K562 (cell line): ENCODE data around the gene IL1R1. TPM values are rescaled to one million over a fixed set of nuclear protein-coding genes. Genes with fewer than 3 reads are reported as not detected.

Experiments used
- ATAC-seq: fragments of 200-7000 bp; cut with Tn5 transposase; 3 replicates; pipeline ENCODE4 v1.9.1; 2020; ENCODE audit warnings: moderate library complexity
- BruUV-seq: library from RNA; stranded (reverse); fragments of 400-500 nt; replicated peaks from 2 replicates; lab custom pipeline; 2021; lab: Mats Ljungman, UMichigan
- CTCF ChIA-PET: fragments of 300-600 bp; formaldehyde crosslinking; extraction: SDS; loops from one replicate; lab custom pipeline; 2021; ENCODE audit warnings: low intra/inter-chr PET ratio; lab: Yijun Ruan, JAX
- POLR2A ChIA-PET: fragments of 300-600, 350-650 bp; sonication (Branson Sonifier 250); formaldehyde crosslinking; extraction: SDS; loops from one replicate; lab custom pipeline; 2021; ENCODE audit warnings: antibody characterized with exemption, inconsistent platforms; lab: Yijun Ruan, JAX
- DNase-seq, 4 experiments: peaks; one replicate each; pipeline versions ENCODE4 v3.0.0 to v3.0.0-alpha.2; 2011 to 2018; ENCODE audit warnings: low spot score in 3 of 4, mixed read lengths in 3 of 4; ENCODE audit errors: extremely low read depth in 1 of 4
- FAIRE-seq: peaks from 2 replicates; lab custom pipeline; 2011; peaks lifted over from hg19 to GRCh38; lab: Jason Lieb, UNC
- H2AFZ ChIP-seq: 2 replicates; pipeline ENCODE4 v1.6.0; 2011; ENCODE audit warnings: low read depth, low read length, control low read depth, inconsistent platforms
- H3K27ac ChIP-seq: fragments of 200-600 bp; 3 replicates; pipeline ENCODE4 v1.8.0; 2011; ENCODE audit warnings: low read depth, mild to moderate bottlenecking, control low read depth, inconsistent platforms, low read length, moderate library complexity, mixed read lengths; ENCODE audit errors: extremely low read depth
- H3K27me3 ChIP-seq, 2 experiments: fragments of 300-600 bp in 1 of 2; 2 replicates in 1 of 2; 3 replicates in 1 of 2; pipeline versions ENCODE4 v1.6.0 to v1.8.0; 2011; ENCODE audit warnings: inconsistent platforms in 2 of 2, low read length in 2 of 2, mild to moderate bottlenecking in 1 of 2, mixed read lengths in 1 of 2, moderate library complexity in 1 of 2; ENCODE audit not compliant: control insufficient read depth in 2 of 2, insufficient read depth in 2 of 2
- H3K36me3 ChIP-seq: fragments of 300-600 bp; 3 replicates; pipeline ENCODE4 v1.8.0; 2011; ENCODE audit warnings: mild to moderate bottlenecking, low read length, inconsistent platforms; ENCODE audit not compliant: control insufficient read depth, insufficient read depth
- H3K4me1 ChIP-seq, 2 experiments: fragments of 200-600 bp in 1 of 2; replicated peaks in 1 of 2; 2 replicates in 1 of 2; 3 replicates in 1 of 2; pipeline versions ENCODE4 v1.5.1 to v1.8.0; 2011; ENCODE audit warnings: inconsistent platforms in 2 of 2, low read length in 2 of 2, mild to moderate bottlenecking in 1 of 2, mixed read lengths in 1 of 2, moderate library complexity in 1 of 2; ENCODE audit not compliant: control insufficient read depth in 2 of 2, insufficient read depth in 2 of 2
- H3K4me2 ChIP-seq: 2 replicates; pipeline ENCODE4 v1.6.1; 2011; ENCODE audit warnings: low read length, control low read depth, inconsistent platforms, mixed read lengths; ENCODE audit not compliant: insufficient read depth
- H3K4me3 ChIP-seq: fragments of 200-600 bp; sonication (generic), shearing (Covaris generic); 2 replicates; pipeline ENCODE4 v1.5.1; 2016; ENCODE audit warnings: control low read depth, inconsistent platforms
- H3K79me2 ChIP-seq: fragments of 200-600 bp; 3 replicates; pipeline ENCODE4 v1.8.0; 2011; ENCODE audit warnings: low read length, inconsistent platforms; ENCODE audit not compliant: control insufficient read depth, insufficient read depth
- H3K9ac ChIP-seq, 2 experiments: 2 replicates each; pipeline versions ENCODE4 v1.6.0 to v1.6.1; 2011; ENCODE audit warnings: low read depth in 2 of 2, low read length in 2 of 2, control low read depth in 1 of 2, inconsistent platforms in 1 of 2, mild to moderate bottlenecking in 1 of 2, mixed read lengths in 1 of 2; ENCODE audit not compliant: insufficient read depth in 1 of 2
- H3K9me1 ChIP-seq: one replicate; pipeline ENCODE4 v1.6.0; 2011; ENCODE audit warnings: inconsistent platforms, mild to moderate bottlenecking, low read length, moderate library complexity; ENCODE audit not compliant: control insufficient read depth, insufficient read depth
- H3K9me3 ChIP-seq: replicated peaks from 2 replicates; pipeline ENCODE4 v1.5.1; 2011; ENCODE audit warnings: low read depth, low read length, inconsistent platforms; ENCODE audit not compliant: control insufficient read depth, insufficient read depth
- H4K20me1 ChIP-seq: replicated peaks from 2 replicates; pipeline ENCODE4 v1.6.1; 2011; ENCODE audit warnings: low read length, inconsistent platforms, mixed read lengths; ENCODE audit not compliant: control insufficient read depth, insufficient read depth
- YBX1 ChIP-seq: fragments of 450-650 bp; IDR thresholded peaks from 2 replicates; pipeline ENCODE4 v1.7.1; 2016; ENCODE audit warnings: mild to moderate bottlenecking
- ZBTB17 ChIP-seq: fragments of 450-650 bp; formaldehyde crosslinking; IDR thresholded peaks from 2 replicates; pipeline ENCODE4 v1.4.0; 2020; ENCODE audit warnings: mild to moderate bottlenecking
- ZNF124 ChIP-seq: sonication (generic); formaldehyde crosslinking; IDR thresholded peaks from 2 replicates; pipeline ENCODE4 v1.8.1; 2022; ENCODE audit warnings: missing genetic modification reagents
- WGBS: fragments of 100-300 bp; shearing (Covaris generic); methylation state at CpG from one replicate; pipeline ENCODE4 v1.1.6; 2016; ENCODE audit warnings: low coverage, mixed read lengths; ENCODE audit not compliant: insufficient coverage; ENCODE audit errors: missing lambda C conversion rate; 5-methylcytosine and 5-hydroxymethylcytosine counted together
- in situ Hi-C: fragments of 300-500 bp; cut with MboI; formaldehyde crosslinking; loops from 4 replicates; pipeline ENCODE4 v1.15.0; 2018; ENCODE audit warnings: inconsistent platforms, mixed read lengths
- intact Hi-C: fragments of 100-400 bp; cut with micrococcal nuclease; formaldehyde crosslinking; loops from 2 replicates; pipeline ENCODE4 v1.14.2; 2022
- polyA plus RNA-seq, 8 experiments: library from polyadenylated mRNA; depleted of rRNA in 4 of 8; stranded (reverse) in 5 of 8; unstranded in 3 of 8; fragments of >200 nt; fragmentation: Nextera tagmentation in 2 of 8; fragmentation: Illumina TruSeq in 1 of 8; extraction: Ambion mirVana in 2 of 8; extraction: Trizol in 1 of 8; gene quantifications; 2 replicates each; pipeline versions ENCODE4 v1.2.1 to v1.2.3, GENCODE V29; 2011 to 2014; ENCODE audit warnings: inconsistent platforms in 1 of 8, missing spikeins in 1 of 8
- total RNA-seq, 7 experiments: library from RNA; depleted of rRNA in 6 of 7; stranded (reverse); fragments of >200 nt in 6 of 7; fragmentation: Illumina TruSeq in 2 of 7; extraction: Trizol in 2 of 7; gene quantifications; 2 replicates each; pipeline versions ENCODE4 v1.2.1 to v1.2.3, GENCODE V29; 2011 to 2021; ENCODE audit warnings: low replicate concordance in 1 of 7
- TF ChIP-seq, protein P1 (sequence below): fragments of 450-650 bp; formaldehyde crosslinking; IDR thresholded peaks from 2 replicates; pipeline ENCODE4 v1.4.0; 2020; ENCODE audit warnings: mild to moderate bottlenecking, mixed read lengths
- TF ChIP-seq, protein P2 (sequence below): fragments of 250-450 bp; sonication (Bioruptor Pico); IDR thresholded peaks from 2 replicates; pipeline ENCODE4 v1.8.0; 2021; ENCODE audit warnings: moderate library complexity, mild to moderate bottlenecking, inconsistent platforms

The IL1R1 gene
- total and polyA plus RNA-seq, 9 of the 15 experiments (the other 6 are each of a cell fraction or from before 2014, with no cell fraction given), result 0.81 to 3.9 (median 1.6) TPM

GRCh38 chr2:102154946-102155702 is 12.6 kb downstream of the IL1R1 start:
- BruUV-seq, result no TSS peak
- TF ChIP-seq, protein P1, sequence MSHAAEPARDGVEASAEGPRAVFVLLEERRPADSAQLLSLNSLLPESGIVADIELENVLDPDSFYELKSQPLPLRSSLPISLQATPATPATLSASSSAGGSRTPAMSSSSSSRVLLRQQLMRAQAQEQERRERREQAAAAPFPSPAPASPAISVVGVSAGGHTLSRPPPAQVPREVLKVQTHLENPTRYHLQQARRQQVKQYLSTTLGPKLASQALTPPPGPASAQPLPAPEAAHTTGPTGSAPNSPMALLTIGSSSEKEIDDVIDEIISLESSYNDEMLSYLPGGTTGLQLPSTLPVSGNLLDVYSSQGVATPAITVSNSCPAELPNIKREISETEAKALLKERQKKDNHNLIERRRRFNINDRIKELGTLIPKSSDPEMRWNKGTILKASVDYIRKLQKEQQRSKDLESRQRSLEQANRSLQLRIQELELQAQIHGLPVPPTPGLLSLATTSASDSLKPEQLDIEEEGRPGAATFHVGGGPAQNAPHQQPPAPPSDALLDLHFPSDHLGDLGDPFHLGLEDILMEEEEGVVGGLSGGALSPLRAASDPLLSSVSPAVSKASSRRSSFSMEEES (CRISPR knock-in tag), result peak; percentile 6; the same call in 1 of the 2 replicates
- TF ChIP-seq ZNF124 (no peak), YBX1 (no peak), ZBTB17 (no peak)
- TF ChIP-seq, protein P2, sequence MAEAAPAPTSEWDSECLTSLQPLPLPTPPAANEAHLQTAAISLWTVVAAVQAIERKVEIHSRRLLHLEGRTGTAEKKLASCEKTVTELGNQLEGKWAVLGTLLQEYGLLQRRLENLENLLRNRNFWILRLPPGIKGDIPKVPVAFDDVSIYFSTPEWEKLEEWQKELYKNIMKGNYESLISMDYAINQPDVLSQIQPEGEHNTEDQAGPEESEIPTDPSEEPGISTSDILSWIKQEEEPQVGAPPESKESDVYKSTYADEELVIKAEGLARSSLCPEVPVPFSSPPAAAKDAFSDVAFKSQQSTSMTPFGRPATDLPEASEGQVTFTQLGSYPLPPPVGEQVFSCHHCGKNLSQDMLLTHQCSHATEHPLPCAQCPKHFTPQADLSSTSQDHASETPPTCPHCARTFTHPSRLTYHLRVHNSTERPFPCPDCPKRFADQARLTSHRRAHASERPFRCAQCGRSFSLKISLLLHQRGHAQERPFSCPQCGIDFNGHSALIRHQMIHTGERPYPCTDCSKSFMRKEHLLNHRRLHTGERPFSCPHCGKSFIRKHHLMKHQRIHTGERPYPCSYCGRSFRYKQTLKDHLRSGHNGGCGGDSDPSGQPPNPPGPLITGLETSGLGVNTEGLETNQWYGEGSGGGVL (CRISPR knock-in tag), result no peak
- TF ChIP-seq, all 486 proteins: peak for 1
- in situ Hi-C loops, result loop anchor here (5.0 kb wide), 1 partner anchor 133 kb away; no protein-coding TSS in a partner anchor

More at GRCh38 chr2:102154946-102155702, 12.6 kb downstream of the IL1R1 start:
- H3K27me3 ChIP-seq, result no peaks in the 10 kb centered on the region
- FAIRE-seq, result no peak
- 23% methylated on average over 7 of the region's 7 CpGs for WGBS
- no peaks in the 10 kb centered on the region for H3K36me3 ChIP-seq
- no peak for DNase-seq
- no peaks in the 10 kb centered on the region for H4K20me1 ChIP-seq
- H2AFZ ChIP-seq, result no peak overlapping the region
- no peak overlapping the region for H3K4me3 ChIP-seq
- no peaks in the 10 kb centered on the region for H3K79me2 ChIP-seq
- ChIA-PET POLR2A (no interaction called here), CTCF (no interaction called here)
- no peak for ATAC-seq
- intact Hi-C loops, result no loop called here
- H3K27ac ChIP-seq, result no peak overlapping the region
- H3K9me1 ChIP-seq, result no peaks in the 10 kb centered on the region
- H3K4me2 ChIP-seq, result no peak overlapping the region
- no peaks in the 10 kb centered on the region for H3K4me1 ChIP-seq
- no peak overlapping the region for H3K9ac ChIP-seq
- H3K9me3 ChIP-seq, result no peaks in the 10 kb centered on the region
